HG03521 (cell line): Measurements from ENCODE around the gene PTH2R.

Experiments used
- ATAC-seq: cut with Tn5 transposase; IDR thresholded peaks from one replicate; pipeline ENCODE4 v1.9.1; 2021; ENCODE audit warnings: mild to moderate bottlenecking, moderate library complexity; ENCODE audit not compliant: unreplicated experiment

The PTH2R gene

GRCh38 chr2:208541989-208542464 lies 135.4 kb downstream of the PTH2R start:
- ATAC-seq, result no peak

- no peak for ATAC-seq
These were observed 136.0 kb downstream of the PTH2R start for GRCh38 chr2:208542465-208543041.
